GM21423 (cell line): ENCODE data around the gene RAE1.
"Not testable (repeated sequence)": the region's sequence is repeated elsewhere in the genome, so short reads cannot be mapped to it uniquely, and the experiment has no call there.

Experiments used
- ATAC-seq: cut with Tn5 transposase; IDR thresholded peaks from one replicate; pipeline ENCODE4 v1.9.1; 2021; ENCODE audit warnings: mild to moderate bottlenecking, moderate library complexity; ENCODE audit not compliant: unreplicated experiment

Gene RAE1

DNA sequence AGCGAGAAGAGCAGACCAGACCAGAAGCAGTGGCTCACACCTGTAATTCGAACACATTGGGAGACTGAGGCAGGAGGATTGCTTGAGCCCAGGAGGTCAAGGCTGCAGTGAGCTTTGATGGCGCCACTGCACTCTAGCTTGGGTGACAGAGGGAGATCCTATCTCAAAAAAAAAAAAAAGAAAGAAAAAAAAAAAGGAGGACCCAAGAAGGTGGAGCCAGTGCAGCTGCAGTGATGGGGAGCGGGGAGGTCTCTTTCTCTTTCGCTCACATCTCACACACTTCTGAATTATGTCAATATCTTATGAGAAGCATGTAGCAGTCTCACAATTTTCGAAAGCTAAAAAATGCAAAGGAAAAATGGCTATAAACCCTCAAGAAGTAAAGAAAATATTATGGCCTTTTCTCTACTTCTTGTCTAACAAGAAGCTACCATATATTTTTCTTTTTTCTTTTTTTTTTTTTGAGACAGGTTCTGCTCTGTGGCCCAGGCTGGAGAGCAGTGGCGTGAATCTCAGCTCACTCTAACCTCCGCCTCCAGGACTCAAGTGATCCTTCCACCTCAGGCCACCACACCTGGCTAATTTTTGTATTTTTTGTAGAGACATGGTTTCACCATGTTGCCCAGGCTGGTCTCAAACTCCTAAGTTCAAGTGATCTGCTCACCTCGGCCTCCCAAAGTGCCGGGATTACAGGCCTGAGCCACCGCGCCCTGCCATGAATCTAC is 25.3 kb upstream of the RAE1 start:
- ATAC-seq, result no peak

DNA sequence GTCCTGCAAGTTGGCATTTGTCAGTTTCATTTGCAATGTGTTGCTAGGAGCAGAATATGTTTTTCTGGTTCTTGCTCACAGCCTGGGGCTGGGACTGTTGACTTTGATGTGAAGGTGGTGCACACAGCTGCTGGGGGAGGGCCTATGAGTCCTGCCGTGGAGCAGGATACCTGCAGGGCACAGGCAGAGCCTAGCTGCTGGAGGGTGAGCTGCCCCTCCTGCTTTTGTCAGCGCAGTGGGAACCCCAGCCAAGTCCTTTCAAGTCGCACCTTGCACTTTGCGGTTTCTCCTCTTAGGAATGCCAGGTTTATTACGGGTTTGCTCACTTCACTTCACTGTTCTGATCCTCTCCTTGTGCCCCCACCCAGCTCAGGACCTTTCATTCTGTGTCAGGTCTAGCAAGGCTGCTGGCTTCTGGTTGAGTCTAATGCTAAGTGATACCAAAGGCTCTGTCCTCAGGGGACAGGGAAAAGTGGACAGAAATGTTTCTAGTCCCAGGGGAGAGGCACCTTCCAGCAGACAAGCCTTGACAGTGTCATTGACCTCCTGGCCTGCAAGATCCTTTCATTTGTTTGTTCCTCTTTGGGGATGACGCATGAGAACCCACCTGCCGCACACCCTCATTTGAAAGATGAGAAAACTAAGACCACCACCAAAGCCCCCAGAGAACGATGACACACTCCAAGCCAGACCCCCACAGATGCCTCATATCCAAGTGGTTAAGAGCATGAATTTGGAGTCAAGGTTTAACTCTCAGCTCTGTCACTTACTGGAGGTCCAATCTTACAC is 24.2 kb upstream of the RAE1 start:
- ATAC-seq, result no peak

DNA sequence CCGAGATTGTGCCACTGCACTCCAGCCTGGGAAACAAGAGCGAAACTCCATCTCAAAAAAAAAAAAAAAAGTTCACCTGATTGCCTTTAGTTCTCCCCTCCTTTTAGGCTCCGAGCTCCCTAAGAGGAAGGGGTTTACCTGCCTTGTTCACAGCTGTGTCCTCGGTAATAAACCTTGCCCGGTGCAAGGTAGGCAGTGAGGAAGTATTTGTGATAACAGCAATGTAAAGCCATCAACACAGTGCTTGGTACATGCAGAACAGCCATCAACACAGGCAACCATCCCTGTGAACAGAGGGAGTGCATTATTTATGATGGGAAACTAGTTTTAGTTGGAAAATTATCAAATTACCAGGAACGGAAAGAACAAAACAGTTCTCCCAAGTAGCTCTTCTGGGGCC is 23.2 kb upstream of the RAE1 start:
- ATAC-seq, result no peak

DNA sequence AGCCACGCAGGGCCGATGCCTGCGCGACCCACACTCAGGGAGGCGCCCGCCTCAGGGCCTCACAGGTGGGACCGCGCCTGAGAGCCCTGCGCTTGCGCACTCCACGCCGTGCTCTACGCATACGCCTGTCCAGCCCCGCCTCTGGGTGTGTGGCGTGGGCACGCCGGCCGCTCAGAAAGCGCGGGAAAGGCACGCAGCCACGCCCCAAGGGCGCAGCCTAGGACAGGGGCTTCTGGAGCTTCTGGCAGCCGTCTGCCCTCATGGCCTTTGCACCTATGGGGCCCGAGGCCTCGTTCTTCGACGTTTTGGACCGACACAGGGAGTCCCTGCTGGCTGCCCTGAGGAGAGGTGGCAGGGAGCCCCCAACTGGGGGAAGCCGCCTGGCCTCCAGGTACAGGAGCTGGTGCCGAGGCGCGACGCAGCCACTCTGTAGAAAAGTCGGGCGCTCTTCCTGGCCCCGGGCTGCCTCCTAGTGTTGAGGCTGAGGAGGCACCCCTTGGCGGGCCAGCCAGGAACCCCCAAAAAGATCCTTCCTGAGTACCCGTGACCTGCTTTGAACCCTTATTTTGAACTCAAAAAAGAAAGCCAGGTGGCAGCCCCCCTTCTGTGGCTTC is 21.3 kb upstream of the RAE1 start, which contains the start of gene SPO11:
Gene SPO11, plus strand, starts transcription at position 196 of the 614 bp plus-strand sequence. Its CDS starts 65 bp downstream, at position 261.
- no peak for ATAC-seq

DNA sequence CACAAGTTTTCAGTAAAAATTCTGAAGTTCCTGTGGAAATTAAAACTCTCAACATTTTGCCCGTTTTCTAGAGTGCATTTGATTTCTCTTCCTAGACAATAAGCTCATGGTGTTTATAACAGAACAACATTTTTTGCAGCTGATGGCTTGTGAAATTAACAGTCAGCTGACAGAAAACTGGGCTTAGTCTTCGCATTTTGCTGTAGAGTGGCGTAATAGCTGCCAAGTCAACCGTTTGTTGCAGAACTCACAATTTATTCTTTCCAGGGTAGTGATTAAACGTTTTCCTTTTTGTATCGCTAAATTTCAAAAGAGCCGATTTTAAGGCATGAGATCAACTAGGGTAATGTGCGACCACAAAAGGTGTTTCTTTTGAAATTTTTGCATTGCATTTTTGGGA is 20.1 kb upstream of the RAE1 start:
- no peak for ATAC-seq

DNA sequence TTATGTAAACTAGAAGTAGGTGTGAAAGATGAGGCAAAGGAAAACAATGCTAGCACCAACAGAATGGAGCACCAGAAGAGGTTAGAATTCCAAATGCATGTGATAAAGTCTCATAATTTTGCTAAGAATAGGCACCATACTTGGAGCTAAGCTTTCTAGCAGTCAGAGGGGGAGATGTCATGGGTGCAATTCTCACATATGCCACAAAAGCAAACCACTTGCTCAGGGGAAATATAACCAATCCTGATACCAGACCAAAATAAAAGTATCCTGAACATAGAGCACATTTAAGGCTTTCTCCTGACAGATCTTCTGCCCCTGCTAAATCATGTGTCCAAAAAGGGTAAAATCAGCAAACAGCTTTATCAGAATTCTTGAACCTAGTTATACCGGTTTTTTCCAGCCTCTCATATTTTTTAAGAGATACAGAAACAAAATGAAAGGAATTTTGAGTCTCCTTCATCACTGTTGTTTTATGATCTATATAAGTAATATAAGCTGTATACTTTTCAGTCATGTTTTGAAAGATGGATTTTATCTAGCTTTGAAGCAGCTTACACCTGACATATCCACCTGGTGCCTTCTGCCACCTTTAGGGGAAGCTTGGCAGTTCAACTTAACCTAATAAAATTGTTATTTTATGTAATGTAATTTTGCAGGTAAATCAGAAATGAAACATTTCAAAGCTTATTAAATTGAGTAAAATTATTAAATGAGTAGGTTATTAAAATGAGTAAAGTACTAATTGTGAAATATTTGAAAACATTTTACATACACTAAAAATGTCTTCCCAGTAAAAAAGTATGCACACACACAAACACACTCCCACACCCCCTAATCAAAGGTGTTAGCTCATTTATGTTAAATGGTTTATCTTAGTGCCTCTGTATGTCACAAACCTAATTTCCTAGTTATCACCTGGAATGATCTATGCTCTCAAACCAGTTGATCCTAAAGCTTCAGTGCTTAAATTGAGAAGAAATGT is 18.7 kb upstream of the RAE1 start:
- ATAC-seq, result no peak

DNA sequence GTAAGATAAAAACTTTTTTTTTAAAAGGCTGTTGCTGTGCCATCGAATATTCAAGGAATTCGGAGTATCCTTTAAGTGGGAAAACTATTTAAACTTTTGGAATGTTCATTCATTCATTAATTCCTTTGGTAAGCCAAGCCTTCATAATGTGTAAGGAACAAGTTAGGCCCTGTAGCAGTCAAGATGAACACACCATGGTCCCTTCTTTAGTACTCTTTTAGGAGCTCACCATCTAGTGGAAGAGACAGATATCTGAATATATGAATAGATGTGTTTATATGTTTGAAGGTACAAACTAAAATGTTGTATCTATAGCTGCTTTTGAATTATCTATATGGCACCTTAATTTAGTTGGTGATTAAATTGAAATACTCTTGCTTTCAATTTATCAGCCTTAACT is 15.7 kb upstream of the RAE1 start:
- no peak for ATAC-seq

DNA sequence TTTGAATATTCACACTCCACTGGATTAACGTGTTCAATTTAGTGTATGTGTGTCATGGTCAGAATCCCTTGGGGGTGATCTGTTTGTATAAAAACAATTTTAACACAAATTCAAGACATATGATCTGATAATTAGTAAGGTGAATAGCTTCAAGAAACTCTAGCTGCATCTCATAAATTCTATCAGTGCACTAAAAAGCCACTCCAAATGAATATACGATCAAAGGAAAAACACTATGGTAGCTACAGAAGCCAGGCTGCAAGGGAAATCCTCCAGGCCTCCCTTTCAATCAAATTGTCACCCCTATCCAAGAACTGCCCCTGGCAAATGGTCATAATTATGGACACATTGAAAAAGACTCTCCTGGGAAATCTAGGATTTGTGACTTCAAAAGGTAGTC is 9.4 kb upstream of the RAE1 start:
- ATAC-seq, result no peak

DNA sequence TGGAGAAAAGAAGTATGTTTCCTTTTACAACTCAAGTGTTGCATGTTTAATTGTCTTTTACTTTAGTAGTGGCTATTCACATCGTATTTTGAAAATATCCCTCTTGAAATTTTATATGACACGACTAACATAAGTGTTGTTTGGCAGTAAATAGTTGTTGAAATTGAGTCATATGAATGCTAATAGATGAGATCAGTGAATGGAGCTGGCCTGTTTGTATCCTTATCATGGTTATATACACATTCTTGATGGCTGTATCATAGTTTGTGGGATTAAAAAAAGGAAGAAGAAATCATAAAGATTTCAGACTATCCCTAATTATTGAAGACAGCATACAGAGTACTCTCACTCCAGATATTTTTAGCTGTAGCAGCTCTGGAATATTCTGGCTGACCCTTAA is 8.2 kb upstream of the RAE1 start:
- no peak for ATAC-seq

DNA sequence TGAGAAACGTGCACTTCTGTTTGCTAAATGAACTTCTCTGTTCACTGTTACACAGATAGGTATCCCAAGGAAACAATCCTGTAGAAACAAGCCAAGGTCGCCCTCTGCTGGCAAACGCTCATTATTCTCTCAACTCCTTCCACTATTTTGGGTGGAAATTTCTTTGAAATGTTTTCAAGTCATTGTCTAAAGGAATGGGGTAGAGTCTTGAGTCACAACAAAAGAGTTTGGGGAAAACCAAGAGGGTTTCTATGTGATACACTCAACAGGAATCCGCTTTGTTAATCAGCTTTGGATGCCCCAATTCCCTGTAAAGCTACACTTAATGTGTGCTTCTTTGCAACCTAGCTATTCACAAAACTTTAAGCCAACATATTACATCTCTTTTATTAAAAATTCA is 4.6 kb upstream of the RAE1 start:
- ATAC-seq, result peak; percentile 40

DNA sequence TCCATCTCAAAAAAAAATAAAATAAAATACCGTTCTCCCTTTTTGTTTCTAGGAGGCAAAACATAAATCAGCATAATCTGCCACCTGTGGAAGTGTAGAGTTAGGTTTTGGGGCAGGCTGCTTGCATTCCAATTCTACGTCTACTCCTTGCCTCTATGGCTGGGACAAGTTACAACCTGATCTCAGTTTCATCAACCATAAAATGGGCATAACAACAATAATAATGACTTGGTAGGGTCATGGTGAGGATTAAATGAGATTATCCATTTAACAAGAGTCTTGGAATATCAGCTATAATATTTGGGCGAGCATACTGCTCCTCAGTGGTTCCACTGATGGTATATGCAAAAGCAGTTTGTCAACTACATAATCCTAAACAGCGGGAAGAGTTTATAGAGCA is 3.7 kb upstream of the RAE1 start:
- ATAC-seq, result no peak

DNA sequence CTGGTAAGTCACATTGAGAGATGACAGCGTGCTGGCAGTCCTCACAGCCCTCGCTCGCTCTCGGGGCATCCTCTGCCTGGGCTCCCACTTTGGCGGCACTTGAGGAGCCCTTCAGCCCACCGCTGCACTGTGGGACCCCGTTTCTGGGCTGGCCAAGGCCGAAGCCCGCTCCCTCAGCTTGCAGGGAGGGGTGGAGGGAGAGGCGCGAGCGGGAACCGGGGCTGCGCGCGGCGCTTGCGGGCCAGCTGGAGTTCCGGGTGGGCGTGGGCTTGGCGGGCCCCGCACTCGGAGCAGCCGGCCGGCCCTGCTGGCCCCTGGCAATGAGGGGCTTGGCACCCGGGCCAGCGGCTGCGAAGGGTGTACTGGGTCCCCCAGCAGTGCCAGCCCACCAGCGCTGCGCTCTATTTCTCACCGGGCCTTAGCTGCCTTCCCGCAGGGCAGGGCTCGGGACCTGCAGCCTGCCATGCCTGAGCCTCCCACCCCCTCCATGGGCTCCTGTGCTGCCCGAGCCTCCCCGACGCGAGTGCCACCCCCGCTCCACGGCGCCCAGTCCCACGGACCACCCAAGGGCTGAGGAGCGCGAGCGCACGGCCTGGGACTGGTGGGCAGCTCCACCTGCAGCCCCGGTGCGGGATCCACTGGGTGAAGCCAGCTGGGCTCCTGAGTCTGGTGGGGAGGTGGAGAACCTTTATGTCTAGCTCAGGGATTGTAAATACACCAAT is 2.7 kb upstream of the RAE1 start:
- ATAC-seq, result not testable (repeated sequence)

DNA sequence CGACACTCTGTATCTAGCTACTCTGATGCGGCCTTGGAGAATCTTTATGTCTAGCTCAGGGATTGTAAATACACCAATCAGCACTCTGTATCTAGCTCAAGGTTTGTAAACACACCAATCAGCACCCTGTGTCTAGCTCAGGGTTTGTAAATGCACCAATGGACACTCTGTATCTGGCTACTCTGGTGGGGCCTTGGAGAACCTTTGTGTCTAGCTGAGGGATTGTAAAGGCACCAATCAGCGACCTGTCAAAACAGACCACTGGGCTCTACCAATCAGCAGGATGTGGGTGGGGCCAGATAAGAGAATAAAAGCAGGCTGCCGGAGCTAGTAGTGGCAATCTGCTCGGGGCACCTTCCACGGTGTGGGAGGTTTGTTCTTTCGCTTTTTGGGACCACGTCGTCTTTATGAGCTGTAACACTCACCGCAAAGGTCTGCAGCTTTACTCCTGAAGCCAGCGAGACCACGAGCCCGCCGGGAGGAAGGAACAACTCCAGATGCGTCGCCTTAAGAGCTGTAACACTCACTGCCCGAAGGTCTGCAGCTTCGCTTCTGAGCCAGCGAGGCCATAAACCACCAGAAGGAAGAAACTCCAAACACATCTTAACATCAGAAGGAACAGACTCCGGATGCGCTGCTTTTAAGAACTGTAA is 2.0 kb upstream of the RAE1 start:
- ATAC-seq, result not testable (repeated sequence)

DNA sequence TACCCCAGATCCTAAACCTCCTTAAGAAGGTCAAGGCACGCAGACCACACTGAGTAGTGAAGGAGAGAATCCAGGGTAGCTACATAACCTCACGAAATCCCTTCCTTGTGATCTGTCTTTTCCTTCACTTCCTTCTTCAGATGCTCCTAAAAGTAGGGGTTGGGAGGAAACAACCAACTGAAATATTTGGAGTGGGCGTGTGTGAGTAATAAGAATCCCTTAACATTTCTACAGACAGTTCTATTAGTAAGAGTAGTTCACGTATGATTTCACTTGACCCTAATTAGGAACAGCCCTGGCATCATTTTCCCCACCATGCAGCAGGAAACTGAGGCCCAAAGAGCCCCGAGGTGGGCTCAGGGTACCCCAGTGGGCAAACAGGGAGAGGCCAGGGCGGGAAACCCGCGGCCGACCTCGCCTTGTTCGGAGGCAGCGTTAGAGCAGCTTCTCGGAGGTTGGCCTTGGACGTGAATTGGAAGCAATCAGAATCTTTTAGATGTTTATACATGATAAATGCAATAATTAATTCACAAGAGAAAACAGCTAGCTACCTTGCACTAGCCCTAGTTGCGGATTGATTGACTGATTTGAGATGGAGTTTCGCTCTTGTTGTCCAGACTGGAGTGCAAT is 859 bp upstream of the RAE1 start:
- ATAC-seq, result no peak

DNA sequence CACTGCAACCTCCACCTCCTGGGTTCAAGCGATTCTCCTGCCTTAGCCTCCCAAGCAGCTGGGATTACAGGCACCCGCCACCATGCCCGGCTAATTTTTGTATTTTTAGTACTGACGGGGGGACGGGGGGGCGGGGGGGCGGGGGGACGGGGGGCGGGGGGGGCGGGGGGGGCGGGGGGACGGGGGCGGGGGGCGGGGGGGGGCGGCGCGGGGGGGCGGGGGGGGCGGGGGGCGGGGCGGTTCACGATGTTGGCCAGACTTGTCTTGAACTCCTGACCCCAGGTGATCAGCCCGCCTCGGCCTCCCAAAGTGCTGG is 371 bp upstream of the RAE1 start:
- not testable (repeated sequence) for ATAC-seq

DNA sequence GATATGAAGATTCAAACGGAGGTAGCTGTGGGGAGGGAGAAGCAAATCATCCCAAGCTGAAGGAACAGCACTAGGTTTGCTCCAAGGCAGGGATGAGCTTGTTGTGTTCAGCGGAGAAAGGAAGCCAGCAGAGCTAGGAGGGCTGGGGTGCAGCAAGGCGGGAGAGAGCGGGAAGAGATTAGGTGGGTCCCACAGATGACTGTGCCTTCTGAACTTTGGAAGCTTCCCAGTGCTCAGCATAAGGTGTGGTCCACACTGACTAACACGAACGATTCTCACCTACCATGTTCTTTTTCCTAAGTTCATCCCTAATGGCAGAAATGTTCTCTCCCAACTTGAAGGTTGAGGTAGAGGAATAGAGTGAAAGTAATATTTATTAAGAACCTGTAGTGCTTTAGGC is 1.2 kb downstream of the RAE1 start:
- ATAC-seq, result no peak

DNA sequence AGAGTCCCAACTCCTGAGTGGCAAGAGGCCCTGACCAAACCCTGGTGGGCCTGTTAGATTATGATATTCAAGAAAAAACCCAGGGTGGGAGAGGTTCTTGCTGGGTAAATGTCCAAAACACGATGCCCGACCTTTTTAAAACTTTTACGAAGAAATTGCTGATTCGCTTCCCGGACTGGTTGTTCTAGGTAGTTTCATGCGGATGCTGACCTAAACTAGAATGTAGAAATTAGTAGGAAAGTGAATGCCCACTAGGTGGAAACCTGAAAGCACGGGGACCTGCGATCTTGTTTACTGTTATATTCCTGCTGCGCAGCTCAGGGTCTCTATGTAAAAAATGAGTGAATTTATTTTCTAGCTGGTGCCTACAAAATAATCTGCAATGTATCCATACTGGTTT is 2.3 kb downstream of the RAE1 start:
- ATAC-seq, result no peak

DNA sequence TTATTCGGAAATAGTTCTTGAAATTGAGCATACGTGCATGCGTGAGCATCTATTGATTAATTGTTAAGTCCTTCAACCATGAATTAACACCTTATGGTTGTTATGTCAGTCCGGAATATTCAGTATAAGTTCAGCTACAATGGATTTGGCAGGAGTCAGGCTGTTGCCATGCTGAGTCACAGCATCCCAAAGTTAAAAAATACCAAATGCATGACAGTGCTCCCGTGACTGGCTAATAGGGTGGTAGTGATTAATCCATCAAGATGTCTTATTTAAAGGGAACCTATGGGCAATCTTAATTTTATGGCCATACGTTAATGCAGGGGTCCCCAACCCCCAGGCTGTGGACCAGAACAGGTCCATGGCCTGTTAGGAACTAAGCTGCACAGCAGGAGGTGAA is 10.5 kb downstream of the RAE1 start:
- ATAC-seq, result no peak

DNA sequence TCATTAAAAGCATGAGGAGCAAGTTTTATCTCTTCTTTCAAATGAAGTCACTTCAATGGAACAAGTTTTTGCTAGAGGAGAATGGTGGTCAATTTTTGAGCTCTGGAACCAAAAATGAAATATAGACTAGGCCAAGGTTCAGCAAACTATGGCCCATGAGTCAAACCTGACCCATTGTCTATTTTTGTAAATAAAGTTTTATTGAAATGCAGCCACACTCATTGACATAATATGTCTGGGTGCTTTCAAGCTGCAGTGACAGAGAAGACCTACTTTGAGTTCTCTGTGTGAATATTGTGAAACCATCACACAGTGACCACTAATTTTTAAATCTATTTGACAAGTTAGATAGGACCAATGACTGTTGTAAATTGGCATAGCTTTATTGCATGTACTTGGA is 13.4 kb downstream of the RAE1 start:
- ATAC-seq, result no peak
